ENCODE measurements around the gene IDH2.
"Not testable (repeated sequence)": the region's sequence is repeated elsewhere in the genome, so short reads cannot be mapped to it uniquely, and the experiment has no call there.

Gene IDH2

DNA sequence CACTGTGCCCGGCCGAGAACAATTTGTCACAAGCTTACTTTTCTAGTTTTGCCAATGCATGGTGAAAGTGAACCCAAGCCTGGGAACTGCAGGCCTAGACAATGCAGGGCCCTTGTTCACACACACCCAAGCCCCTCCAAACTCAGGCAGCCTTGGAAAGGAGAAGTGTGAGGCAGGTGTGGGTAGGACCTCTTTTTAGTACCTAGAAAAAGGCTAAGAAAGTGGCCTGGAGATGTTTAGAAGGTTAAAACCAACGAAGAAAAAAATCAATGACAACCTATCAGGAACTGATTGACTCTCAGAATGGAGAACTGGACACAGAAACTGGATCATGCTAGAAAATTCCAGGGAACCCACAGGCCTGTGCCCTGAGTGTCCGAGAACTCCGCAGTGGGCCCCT lies 18.8 kb downstream of the IDH2 start:
- DNase-seq = no peak

GRCh38 chr15:90082140-90082715 lies 20.0 kb downstream of the IDH2 start:
- peak in 1 of 2 experiments; percentile 13 for DNase-seq

DNA sequence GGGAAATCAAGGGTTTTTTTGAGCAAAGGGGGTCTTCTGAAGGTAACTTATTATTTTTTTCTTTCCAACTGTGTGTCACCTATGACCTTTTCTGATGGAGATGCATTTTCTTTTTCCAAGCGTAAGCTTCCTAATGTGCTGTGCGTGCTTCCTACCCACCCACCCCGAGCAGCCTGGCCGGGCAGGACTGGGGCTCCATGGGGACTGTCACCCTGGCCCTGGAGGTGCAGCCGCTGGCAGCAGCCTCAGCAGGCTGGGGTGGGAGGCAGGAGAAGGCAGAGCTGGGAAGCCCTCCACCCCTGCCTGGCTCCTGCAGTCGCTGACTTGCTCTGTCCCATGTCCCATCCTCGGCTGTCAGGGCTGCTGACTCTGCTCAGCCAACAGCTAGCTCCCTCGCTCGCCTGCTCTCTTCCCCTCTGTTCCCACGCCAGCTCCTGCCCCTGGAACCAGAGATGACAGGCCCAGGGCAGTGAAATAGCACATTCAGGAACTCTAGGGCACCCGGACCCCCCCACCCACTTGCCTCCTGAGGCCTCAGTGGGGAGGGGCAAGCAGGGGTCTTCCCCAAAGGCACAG lies 21.4 kb downstream of the IDH2 start:
- DNase-seq = no peak

GRCh38 chr15:90080458-90080755 lies 21.9 kb downstream of the IDH2 start:
- no peak for DNase-seq

GRCh38 chr15:90079619-90080457 lies 22.4 kb downstream of the IDH2 start:
- DNase-seq = no peak

DNA sequence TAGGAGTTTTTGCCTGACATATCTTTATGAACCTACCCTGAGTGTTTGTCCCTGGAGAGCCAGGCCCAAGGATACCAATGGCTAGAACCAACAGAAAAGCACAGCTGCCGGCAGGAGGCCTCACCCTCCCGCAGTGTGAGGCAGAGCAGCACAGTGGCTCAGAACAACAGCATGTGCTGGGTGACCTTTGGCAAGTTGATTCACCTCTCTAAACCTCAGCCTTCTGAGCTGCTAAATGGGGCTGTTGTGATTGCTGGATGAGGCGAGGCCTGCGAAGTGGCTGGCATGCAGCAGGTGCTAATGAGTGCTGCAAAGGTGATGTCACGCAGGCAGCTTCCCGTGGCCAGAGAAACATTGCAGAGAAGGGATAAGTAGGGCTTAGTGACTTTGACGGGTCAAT lies 23.3 kb downstream of the IDH2 start:
- no peak for DNase-seq

DNA sequence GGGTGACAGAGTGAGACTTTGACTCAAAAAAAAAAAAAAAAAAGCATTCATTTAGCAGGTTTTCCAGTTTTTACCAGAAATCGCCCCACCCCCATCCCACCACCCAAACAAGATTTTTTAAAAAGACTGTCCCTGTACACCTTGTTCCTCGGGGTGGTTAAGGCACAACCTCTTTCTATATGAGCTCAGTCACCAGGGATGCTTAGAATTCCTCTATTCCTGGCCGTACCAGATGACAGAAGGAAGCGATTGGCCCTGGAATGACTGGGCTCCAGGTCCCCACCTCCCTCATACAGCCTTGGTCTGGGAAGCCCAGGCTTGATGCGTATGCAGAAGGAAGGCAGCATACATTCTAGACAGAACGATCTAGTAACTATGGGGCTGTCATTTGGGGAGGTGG lies 25.6 kb downstream of the IDH2 start:
- no peak for DNase-seq

DNA sequence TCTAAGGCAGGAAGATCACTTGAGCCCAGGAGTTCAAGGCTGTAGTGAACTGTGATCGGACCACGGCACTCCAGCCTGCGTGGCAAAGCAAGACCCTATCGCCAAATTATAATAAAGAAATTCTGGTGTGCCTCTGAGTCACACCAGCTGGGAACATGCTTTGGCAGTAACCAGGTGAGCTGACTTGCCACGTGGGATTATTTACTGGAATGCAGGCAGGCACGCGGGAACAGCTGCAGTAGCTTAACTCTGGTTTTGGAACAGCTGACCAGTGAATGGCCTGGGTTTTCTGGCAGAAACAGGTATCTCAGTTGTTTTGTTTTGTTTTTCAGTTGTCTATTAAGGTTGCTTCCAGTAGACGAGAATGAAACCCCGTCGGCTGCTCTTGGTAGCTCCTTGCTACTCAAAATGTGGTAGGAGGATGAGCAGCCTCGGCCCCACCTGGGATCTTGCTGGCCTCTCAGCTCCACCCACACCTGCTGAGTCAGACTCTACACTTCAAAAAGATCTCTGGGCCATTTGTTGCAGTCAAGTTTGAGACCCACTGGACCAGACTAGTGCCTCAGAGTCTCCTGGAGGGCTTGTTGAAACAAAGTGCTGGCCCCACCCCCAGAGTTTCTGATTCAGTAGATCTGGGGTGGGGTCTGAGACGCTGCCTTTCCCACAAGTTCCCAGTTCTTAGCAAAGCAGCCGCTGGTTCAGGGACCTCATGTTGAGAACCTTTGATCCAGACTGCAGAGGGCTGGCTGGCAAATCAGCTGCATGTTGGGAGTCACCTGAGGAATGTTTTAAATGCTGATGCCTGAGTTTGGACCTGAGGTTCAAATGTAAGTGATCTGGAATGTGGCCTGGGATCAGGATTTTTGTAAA lies 26.6 kb downstream of the IDH2 start:
- DNase-seq = no peak

DNA sequence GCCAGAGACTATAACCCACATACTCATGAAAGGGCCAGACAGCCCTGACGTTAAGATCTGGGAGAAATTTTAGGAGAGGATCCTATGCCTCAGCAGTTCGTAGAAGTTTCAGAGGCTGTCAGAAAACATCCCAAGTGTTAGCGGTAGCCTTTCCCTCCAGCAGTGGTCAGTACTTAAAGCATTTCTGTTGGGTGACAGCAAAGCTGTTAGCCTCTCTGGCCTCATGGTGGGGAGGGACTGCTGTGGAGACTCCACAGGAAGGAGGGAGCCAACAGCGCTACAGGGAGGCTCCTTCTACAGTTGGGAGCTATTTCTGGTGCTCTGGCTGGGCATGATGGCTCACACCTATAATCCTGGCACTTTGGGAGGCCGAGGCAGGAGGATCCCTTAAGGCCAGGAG lies 27.4 kb downstream of the IDH2 start:
- no peak for DNase-seq

DNA sequence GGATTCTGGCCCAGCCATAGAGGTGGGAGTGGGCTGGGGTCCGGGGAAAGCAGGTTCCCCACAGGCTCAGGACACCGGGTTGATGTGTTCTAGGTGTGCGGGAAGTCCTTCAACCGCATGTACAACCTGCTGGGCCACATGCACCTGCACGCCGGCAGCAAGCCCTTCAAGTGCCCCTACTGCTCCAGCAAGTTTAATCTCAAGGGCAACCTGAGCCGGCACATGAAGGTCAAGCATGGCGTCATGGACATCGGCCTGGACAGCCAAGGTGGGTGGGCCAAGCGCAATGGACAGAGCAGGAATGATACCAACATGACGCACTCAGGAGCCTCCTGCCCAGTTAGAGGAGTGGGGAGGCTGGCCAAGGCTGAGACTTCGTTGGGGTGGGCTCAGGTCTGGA lies 28.2 kb downstream of the IDH2 start:
- DNase-seq = no peak

- DNase-seq = no peak
Measured at GRCh38 chr15:90072978-90073640, 29.2 kb downstream of the IDH2 start.

DNA sequence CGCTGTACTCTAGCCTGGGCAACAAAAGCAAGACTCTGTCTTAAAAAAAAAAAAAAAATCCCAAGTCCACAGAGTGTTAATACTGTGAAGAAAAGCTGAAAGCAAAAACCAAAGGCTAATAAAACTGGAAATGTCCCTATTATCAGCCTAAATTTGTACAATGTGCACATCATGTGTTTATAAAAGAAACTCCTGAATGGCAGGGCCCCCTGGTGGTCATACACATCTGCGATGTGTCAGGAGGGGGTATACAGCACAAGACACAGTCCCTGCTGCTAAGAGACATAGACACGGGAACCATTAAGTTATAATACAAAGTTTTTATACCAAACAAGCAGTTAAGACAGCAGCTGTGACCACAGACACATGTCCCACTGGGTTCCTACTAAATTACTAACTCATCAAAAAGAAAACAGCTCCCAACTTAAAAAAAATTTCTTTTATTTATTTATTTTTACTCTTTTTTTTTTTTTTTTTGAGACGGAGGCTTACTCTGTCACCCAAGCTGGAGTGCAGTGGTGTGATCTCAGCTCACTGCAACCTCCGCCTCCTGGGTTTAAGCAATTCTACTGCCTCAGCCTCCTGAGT lies 31.0 kb downstream of the IDH2 start:
- DNase-seq = peak in 1 of 2 experiments; percentile 61

GRCh38 chr15:90070623-90071022 lies 31.6 kb downstream of the IDH2 start:
- not testable (repeated sequence) for DNase-seq

GRCh38 chr15:90067953-90068606 lies 34.2 kb downstream of the IDH2 start:
- DNase-seq = no peak

DNA sequence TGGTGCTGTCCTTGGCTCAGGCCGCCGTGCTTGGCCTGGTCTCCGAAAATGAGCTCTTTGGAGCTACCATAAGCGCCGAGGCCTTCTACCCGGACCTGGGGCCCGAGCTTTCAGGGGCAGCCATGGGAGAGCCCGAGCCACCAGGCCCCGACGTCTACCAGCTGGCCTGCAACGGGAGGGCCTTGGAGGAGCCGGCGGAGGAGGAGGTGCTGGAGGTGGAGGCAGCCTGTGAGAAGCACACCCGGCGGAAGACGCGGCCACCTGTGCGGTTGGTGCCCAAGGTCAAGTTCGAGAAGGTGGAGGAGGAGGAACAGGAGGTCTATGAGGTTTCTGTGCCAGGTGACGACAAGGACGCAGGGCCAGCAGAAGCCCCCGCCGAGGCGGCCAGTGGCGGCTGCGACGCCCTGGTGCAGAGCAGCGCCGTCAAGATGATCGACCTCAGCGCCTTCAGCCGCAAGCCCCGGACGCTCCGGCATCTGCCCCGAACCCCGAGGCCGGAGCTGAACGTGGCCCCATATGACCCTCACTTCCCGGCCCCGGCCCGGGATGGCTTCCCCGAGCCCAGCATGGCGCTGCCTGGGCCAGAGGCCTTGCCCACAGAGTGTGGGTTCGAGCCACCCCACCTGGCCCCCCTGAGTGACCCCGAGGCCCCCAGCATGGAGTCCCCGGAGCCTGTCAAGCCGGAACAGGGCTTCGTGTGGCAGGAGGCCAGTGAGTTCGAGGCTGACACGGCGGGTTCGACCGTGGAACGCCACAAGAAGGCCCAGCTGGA lies 34.9 kb downstream of the IDH2 start:
- no peak for DNase-seq

DNA sequence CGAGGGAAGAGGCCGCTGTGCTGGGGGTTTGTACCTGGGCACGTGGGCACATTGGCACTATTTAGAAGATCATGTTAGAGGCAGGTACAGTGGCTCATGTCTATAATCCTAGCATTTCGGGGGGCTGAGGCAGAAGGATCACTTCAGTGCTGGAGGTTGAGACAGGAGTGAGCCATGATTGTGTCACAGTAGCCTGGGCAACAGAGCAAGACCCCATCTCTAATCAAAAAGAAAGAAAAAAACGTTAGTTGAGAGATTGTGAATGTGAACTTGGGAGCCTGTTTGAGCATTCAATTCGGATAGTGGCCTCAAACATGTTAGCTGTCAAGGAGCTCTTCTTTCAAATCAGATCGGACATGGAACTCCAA lies 36.6 kb downstream of the IDH2 start:
- no peak for DNase-seq

GRCh38 chr15:90064911-90065681 lies 37.2 kb downstream of the IDH2 start:
- no peak for DNase-seq

- no peak for DNase-seq
Measured at GRCh38 chr15:90063770-90064247, 38.5 kb downstream of the IDH2 start.

DNA sequence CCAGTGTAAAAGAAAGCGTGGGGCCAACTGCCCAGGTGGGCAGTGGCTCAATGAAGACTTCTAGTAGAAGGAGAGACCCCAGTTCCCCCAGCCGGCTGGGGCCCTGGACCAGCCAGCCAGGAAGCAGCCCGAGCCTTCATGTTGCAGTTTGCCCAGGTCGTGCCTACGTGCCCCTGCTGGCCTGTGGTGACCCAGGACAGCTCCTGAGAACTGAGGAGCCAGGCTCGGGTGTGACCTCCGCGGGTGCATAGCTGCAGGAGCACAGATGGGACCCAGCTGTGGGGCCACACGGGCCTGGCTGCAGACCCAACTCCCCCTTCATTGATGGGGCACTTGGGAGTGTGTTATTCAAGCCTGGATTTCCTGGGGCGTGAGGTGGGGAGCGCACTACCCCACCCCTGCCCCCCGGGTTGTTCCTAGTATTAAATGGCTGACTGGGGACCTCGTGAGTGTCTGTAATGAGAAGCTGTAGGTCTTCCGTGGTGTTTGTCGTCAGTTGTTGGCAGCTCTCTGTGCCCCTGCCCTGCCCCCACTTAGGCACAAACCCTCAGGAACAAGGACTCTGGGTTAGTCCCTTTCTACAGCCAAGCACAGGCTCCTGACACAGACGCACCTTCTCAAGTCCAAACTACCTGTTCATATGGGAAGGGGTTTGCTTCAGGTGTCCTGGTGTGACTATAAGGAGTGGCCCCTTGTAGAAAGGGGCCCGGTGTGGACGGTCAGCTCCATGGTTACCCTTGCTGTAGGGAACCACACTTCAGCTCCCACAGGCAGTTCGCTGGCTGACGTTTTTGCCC lies 39.1 kb downstream of the IDH2 start:
- DNase-seq = no peak

All from NCI-H446 (cell line).